Body of pancreas (tissue), 4 donors: Measurements from ENCODE around the gene PHF13.

Experiments used
- CTCF ChIP-seq, 7 experiments: fragments of 450-650 bp in 4 of 7; fragments of 200-600 bp in 3 of 7; sonication (generic) in 3 of 7; IDR thresholded peaks; one replicate each; pipeline ENCODE4 v1.5.1; 2016 to 2019; ENCODE audit warnings: antibody characterized with exemption in 7 of 7
- POLR2A ChIP-seq, 3 donors: fragments of 450-650 bp; IDR thresholded peaks; one replicate each; pipeline ENCODE4 v1.6.1; 2016; ENCODE audit warnings: antibody characterized with exemption in 3 of 3, mild to moderate bottlenecking in 2 of 3

DNA sequence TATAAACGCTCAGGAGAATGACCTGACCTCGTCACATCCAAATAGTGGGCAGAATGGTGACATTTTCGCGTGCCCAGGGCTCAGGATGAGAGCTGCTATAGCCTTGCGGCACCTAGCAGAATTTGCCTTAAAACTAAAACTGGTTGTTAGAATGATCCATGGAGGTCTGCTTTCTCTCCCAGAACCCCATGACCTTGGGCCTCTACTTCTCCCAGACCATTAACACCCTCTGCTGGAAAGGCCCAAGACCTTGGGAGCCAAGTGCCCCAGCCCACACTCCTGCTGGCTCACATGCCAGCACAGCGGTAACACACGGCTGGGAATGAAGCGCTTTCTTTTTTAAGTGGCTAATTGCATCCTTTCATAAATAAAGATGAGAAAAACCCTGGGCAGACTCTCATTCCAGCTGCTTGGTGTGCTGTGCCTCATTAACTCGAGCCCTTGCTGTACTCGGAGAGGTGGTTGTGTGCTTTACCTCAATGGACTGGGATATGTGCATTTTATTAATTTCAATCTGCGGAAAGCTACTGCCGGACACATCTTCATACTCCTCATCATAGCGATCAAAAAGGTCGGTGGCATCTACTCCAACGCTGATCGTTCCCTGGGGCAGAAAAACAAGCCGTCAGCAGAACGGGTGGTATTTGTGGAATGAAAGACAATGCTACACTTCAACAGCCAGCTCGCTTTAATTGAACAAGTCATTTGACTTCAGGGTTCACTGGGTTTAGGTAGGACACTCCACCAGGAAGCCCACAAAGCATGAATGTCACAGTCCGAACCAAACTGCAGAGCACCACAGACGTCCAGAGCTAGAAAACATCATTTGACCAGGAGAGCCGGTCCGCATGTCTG, 40.1 kb downstream of the PHF13 start:
- no peak for TF ChIP-seq CTCF (IDR thresholded peaks at IDR 0.05)
- no peak for TF ChIP-seq POLR2A (IDR thresholded peaks at IDR 0.05)
